Panc1 (cell line): ENCODE data around the gene CHTOP. TPM values are rescaled to one million over a fixed set of nuclear protein-coding genes. Genes with fewer than 3 reads are reported as not detected.

Experiments
- ATAC-seq: fragments of 200-7000 bp; cut with Tn5 transposase; 2 replicates; pipeline ENCODE4 v1.9.1; 2020; ENCODE audit warnings: mild to moderate bottlenecking, moderate library complexity
- BruUV-seq: library from RNA; stranded (reverse); fragments of 400-500 nt; replicated peaks from 2 replicates; lab custom pipeline; 2021; lab: Mats Ljungman, UMichigan
- CTCF ChIA-PET: fragments of 300-600 bp; sonication (Branson Sonifier 250); formaldehyde crosslinking; loops from one replicate; lab custom pipeline; 2022; ENCODE audit warnings: antibody characterized with exemption; lab: Charles Lee
- POLR2A ChIA-PET: fragments of 300-600 bp; sonication (Branson Sonifier 250); formaldehyde crosslinking; loops from one replicate; lab custom pipeline; 2022; ENCODE audit warnings: antibody characterized with exemption; lab: Charles Lee
- DNase-seq: peaks from one replicate; pipeline ENCODE4 v3.0.0-alpha.2; 2010; ENCODE audit warnings: low read depth, low spot score
- H3K27ac ChIP-seq: 2 replicates; pipeline ENCODE4 v1.5.1; 2011; ENCODE audit warnings: mild to moderate bottlenecking, low read length, inconsistent platforms
- H3K27me3 ChIP-seq: fragments of 200-500 bp; sonication (Bioruptor generic); 2 replicates; pipeline ENCODE4 v1.6.0; 2014; ENCODE audit warnings: low read length, inconsistent platforms; ENCODE audit not compliant: control insufficient read depth, insufficient read depth
- H3K36me3 ChIP-seq: fragments of 200-500 bp; sonication (Bioruptor generic); 2 replicates; pipeline ENCODE4 v1.5.1; 2014; ENCODE audit warnings: inconsistent platforms, mild to moderate bottlenecking, low read length, moderate library complexity; ENCODE audit not compliant: control insufficient read depth, insufficient read depth
- H3K4me1 ChIP-seq: 2 replicates; pipeline ENCODE4 v1.5.1; 2011; ENCODE audit warnings: inconsistent platforms, mild to moderate bottlenecking, low read length, moderate library complexity; ENCODE audit not compliant: control insufficient read depth, insufficient read depth
- H3K4me3 ChIP-seq, 2 experiments: 2 replicates each; pipeline ENCODE4 v1.5.1; 2011 to 2012; ENCODE audit warnings: low read depth in 2 of 2, low read length in 2 of 2, mild to moderate bottlenecking in 2 of 2, inconsistent platforms in 1 of 2, moderate library complexity in 1 of 2
- H3K9me3 ChIP-seq: fragments of 200-500 bp; sonication (Bioruptor generic); 2 replicates; pipeline ENCODE4 v1.5.1; 2014; ENCODE audit warnings: low read depth, mild to moderate bottlenecking, inconsistent platforms, low read length, moderate library complexity; ENCODE audit not compliant: control insufficient read depth, insufficient read depth
- CTCF ChIP-seq: fragments of 450-650 bp; IDR thresholded peaks from 2 replicates; pipeline ENCODE4 v1.5.1; 2017; ENCODE audit warnings: mild to moderate bottlenecking
- POLR2AphosphoS5 ChIP-seq: IDR thresholded peaks from 2 replicates; pipeline ENCODE4 v1.6.1; 2012; ENCODE audit warnings: mild to moderate bottlenecking, low read depth, low read length, moderate library complexity
- REST ChIP-seq, 2 experiments: IDR thresholded peaks; 2 replicates each; pipeline ENCODE4 v1.6.1; 2011 to 2012; ENCODE audit warnings: low read depth in 2 of 2, control low read depth in 1 of 2, low read length in 1 of 2, mild to moderate bottlenecking in 1 of 2, moderate library complexity in 1 of 2; ENCODE audit not compliant: insufficient read depth in 1 of 2
- SIN3A ChIP-seq: IDR thresholded peaks from 2 replicates; pipeline ENCODE4 v1.6.1; 2012; ENCODE audit warnings: low read depth, mild to moderate bottlenecking, low read length, moderate library complexity, borderline replicate concordance; ENCODE audit not compliant: insufficient read depth
- TCF7L2 ChIP-seq: IDR thresholded peaks from 2 replicates; pipeline ENCODE4 v1.6.1; 2011; ENCODE audit warnings: mild to moderate bottlenecking, low read depth, low read length, inconsistent platforms
- in situ Hi-C: cut with HindIII; loops from 2 replicates; pipeline ENCODE4 v1.10.0; 2016; ENCODE audit warnings: low sequenced_read_pairs, low pct_unique_long_range_greater_than_20kb
- intact Hi-C: fragments of 100-400 bp; cut with micrococcal nuclease; formaldehyde crosslinking; loops from one replicate; pipeline ENCODE4 v1.10.0; 2022; ENCODE audit not compliant: unreplicated experiment
- total RNA-seq: library from RNA; stranded (reverse); gene quantifications from one replicate; pipeline ENCODE4 v1.2.1, GENCODE V29; 2021; ENCODE audit not compliant: unreplicated experiment

The CHTOP gene
- total RNA-seq, 1 experiment from 2014 or later: 87.0 TPM

- no peak for DNase-seq
- Histone ChIP-seq H3K27me3 (no peaks in the 10 kb centered on the region), H3K9me3 (no peaks in the 10 kb centered on the region), H3K4me3 (peak overlapping the region; percentile 75 to 93), H3K27ac (peak overlapping the region; percentile 92), H3K4me1 (peaks cover 15% of the 10 kb centered on the region), H3K36me3 (peaks cover 30% of the 10 kb centered on the region)
- TF ChIP-seq CTCF: no peak
- TF ChIP-seq SIN3A: no peak
- no peak for TF ChIP-seq REST (IDR thresholded peaks at IDR 0.05; ENCODE audit: insufficient read depth in 1 of 2, low read depth in 2 of 2, low read length in 1 of 2)
- TF ChIP-seq POLR2AphosphoS5: no peak
- no peak for TF ChIP-seq TCF7L2
- BruUV-seq: no TSS peak
- ChIA-PET POLR2A (no interaction called here), CTCF (no interaction called here)
- no peak for ATAC-seq
- intact Hi-C loops: no loop called here
- in situ Hi-C loops: no loop called here
These were observed 2.0 kb downstream of the CHTOP start for GRCh38 chr1:153635872-153636271.

- Histone ChIP-seq H3K27ac (no peak overlapping the region), H3K4me3 (peak overlapping the region in 1 of 2 experiments; percentile 93; a peak in 2 of 4 replicates), H3K36me3 (peaks cover 34% of the 10 kb centered on the region), H3K4me1 (peaks cover 11% of the 10 kb centered on the region), H3K27me3 (no peaks in the 10 kb centered on the region), H3K9me3 (no peaks in the 10 kb centered on the region)
- ATAC-seq (no peak), DNase-seq (no peak)
- ChIA-PET CTCF (no interaction called here), POLR2A (no interaction called here)
- in situ Hi-C loops (no loop called here), intact Hi-C loops (no loop called here)
- no peak for TF ChIP-seq REST (IDR thresholded peaks at IDR 0.05; ENCODE audit: insufficient read depth in 1 of 2, low read depth in 2 of 2, low read length in 1 of 2)
- TF ChIP-seq SIN3A: no peak
- no peak for TF ChIP-seq TCF7L2
- no peak for TF ChIP-seq POLR2AphosphoS5
- TF ChIP-seq CTCF: no peak
- no TSS peak for BruUV-seq
These were observed 2.4 kb downstream of the CHTOP start for GRCh38 chr1:153636312-153636711.
